ENCODE measurements around the gene TCP11.

Gene TCP11

GRCh38 chr6:35170891-35171290 lies 29.8 kb upstream of the TCP11 start:
- FAIRE-seq: no peak

- FAIRE-seq: no peak
These were observed 29.0 kb upstream of the TCP11 start for GRCh38 chr6:35170166-35170565.

GRCh38 chr6:35168461-35168861 lies 27.3 kb upstream of the TCP11 start:
- FAIRE-seq: no peak

- no peak for FAIRE-seq
These were observed 26.4 kb upstream of the TCP11 start for GRCh38 chr6:35167505-35167904.

- no peak for FAIRE-seq
These were observed 25.4 kb upstream of the TCP11 start for GRCh38 chr6:35166520-35166919.

- no peak for FAIRE-seq
These were observed 25.0 kb upstream of the TCP11 start for GRCh38 chr6:35166116-35166515.

GRCh38 chr6:35165630-35166071 lies 24.5 kb upstream of the TCP11 start:
- FAIRE-seq: peak; percentile 47

GRCh38 chr6:35164868-35165267 lies 23.7 kb upstream of the TCP11 start:
- FAIRE-seq: no peak

- FAIRE-seq: no peak
These were observed 23.1 kb upstream of the TCP11 start for GRCh38 chr6:35164277-35164676.

- FAIRE-seq: no peak
These were observed 22.7 kb upstream of the TCP11 start for GRCh38 chr6:35163836-35164235.

GRCh38 chr6:35161776-35162607 lies 20.9 kb upstream of the TCP11 start:
- FAIRE-seq: no peak

- FAIRE-seq: no peak
These were observed 20.1 kb upstream of the TCP11 start for GRCh38 chr6:35161266-35161665.

GRCh38 chr6:35160642-35161041 lies 19.5 kb upstream of the TCP11 start:
- FAIRE-seq: no peak

- no peak for FAIRE-seq
These were observed 17.4 kb upstream of the TCP11 start for GRCh38 chr6:35158520-35158919.

- no peak for FAIRE-seq
These were observed 13.8 kb upstream of the TCP11 start for GRCh38 chr6:35154947-35155346.

- no peak for FAIRE-seq
These were observed 13.1 kb upstream of the TCP11 start for GRCh38 chr6:35154262-35154661.

GRCh38 chr6:35152067-35152707 lies 11.0 kb upstream of the TCP11 start:
- FAIRE-seq: no peak

GRCh38 chr6:35151466-35151865 lies 10.3 kb upstream of the TCP11 start:
- no peak for FAIRE-seq

GRCh38 chr6:35149891-35150566 lies 8.9 kb upstream of the TCP11 start:
- FAIRE-seq: no peak

- FAIRE-seq: no peak
These were observed 7.1 kb upstream of the TCP11 start for GRCh38 chr6:35148167-35148741.

GRCh38 chr6:35147486-35147885 lies 6.3 kb upstream of the TCP11 start:
- no peak for FAIRE-seq

GRCh38 chr6:35147026-35147425 lies 5.9 kb upstream of the TCP11 start:
- FAIRE-seq: no peak

- FAIRE-seq: no peak
These were observed 5.3 kb upstream of the TCP11 start for GRCh38 chr6:35146453-35146852.

GRCh38 chr6:35145757-35146156 lies 4.6 kb upstream of the TCP11 start:
- no peak for FAIRE-seq
